SU-DHL-6 (cell line): ENCODE data around the gene RARG.

Experiments used
- CTCF ChIP-seq: fragments of 200-600 bp; sonication (generic); IDR thresholded peaks from one replicate; pipeline ENCODE4 v1.5.1; 2017; ENCODE audit warnings: antibody characterized with exemption, mild to moderate bottlenecking, low read length, moderate library complexity; ENCODE audit not compliant: insufficient read depth, poor library complexity, severe bottlenecking
- EZH2phosphoT487 ChIP-seq: fragments of 200-600 bp; sonication (generic), shearing (Covaris generic); conservative IDR thresholded peaks from 2 replicates; pipeline ENCODE4 v1.6.1; 2018; ENCODE audit warnings: mild to moderate bottlenecking, antibody characterized with exemption, low read length, moderate library complexity, mixed read lengths

- TF ChIP-seq CTCF = no peak
- no peak for TF ChIP-seq EZH2phosphoT487
Observed at GRCh38 chr12:53253298-53253697, 21.3 kb upstream of the RARG start.
